Body of pancreas (tissue), 4 donors: ENCODE measurements around the gene LDLRAD4.

ENCODE experiments used
- POLR2A ChIP-seq, 3 donors: fragments of 450-650 bp; IDR thresholded peaks; one replicate each; pipeline ENCODE4 v1.6.1; 2016; ENCODE audit warnings: antibody characterized with exemption in 3 of 3, mild to moderate bottlenecking in 2 of 3
- TF ChIP-seq, protein P1 (sequence below), 7 experiments: fragments of 450-650 bp in 4 of 7; fragments of 200-600 bp in 3 of 7; sonication (generic) in 3 of 7; IDR thresholded peaks; one replicate each; pipeline ENCODE4 v1.5.1; 2016 to 2019; ENCODE audit warnings: antibody characterized with exemption in 7 of 7

- TF ChIP-seq, protein P1, sequence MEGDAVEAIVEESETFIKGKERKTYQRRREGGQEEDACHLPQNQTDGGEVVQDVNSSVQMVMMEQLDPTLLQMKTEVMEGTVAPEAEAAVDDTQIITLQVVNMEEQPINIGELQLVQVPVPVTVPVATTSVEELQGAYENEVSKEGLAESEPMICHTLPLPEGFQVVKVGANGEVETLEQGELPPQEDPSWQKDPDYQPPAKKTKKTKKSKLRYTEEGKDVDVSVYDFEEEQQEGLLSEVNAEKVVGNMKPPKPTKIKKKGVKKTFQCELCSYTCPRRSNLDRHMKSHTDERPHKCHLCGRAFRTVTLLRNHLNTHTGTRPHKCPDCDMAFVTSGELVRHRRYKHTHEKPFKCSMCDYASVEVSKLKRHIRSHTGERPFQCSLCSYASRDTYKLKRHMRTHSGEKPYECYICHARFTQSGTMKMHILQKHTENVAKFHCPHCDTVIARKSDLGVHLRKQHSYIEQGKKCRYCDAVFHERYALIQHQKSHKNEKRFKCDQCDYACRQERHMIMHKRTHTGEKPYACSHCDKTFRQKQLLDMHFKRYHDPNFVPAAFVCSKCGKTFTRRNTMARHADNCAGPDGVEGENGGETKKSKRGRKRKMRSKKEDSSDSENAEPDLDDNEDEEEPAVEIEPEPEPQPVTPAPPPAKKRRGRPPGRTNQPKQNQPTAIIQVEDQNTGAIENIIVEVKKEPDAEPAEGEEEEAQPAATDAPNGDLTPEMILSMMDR (IDR thresholded peaks at IDR 0.05), result no peak
- TF ChIP-seq POLR2A (IDR thresholded peaks at IDR 0.05), result no peak
Observed at GRCh38 chr18:13606604-13607254, 388.2 kb downstream of the LDLRAD4 start.
